H9 (cell line): Measurements from ENCODE around the gene ROBO1. TPM values are rescaled to one million over a fixed set of nuclear protein-coding genes. Genes with fewer than 3 reads are reported as not detected.

Source experiments
- DNase-seq: peaks from one replicate; pipeline ENCODE4 v3.0.0-alpha.2; 2017
- H2AFZ ChIP-seq: one replicate; pipeline ENCODE4 v1.6.1; 2013; ENCODE audit warnings: mild to moderate bottlenecking, low read length, control low read depth, moderate library complexity
- H2AK5ac ChIP-seq: 2 replicates; pipeline ENCODE4 v1.6.1; 2013; ENCODE audit warnings: low read length, control low read depth, mixed read lengths; ENCODE audit not compliant: insufficient read length
- H2BK120ac ChIP-seq: one replicate; pipeline ENCODE4 v1.6.1; 2013; ENCODE audit warnings: low read depth, mild to moderate bottlenecking, low read length, control low read depth, inconsistent platforms; ENCODE audit not compliant: poor library complexity, severe bottlenecking
- H2BK12ac ChIP-seq: 2 replicates; pipeline ENCODE4 v1.6.1; 2013; ENCODE audit warnings: low read length, control low read depth, mixed read lengths, low read depth; ENCODE audit not compliant: insufficient read length
- H2BK15ac ChIP-seq: 2 replicates; pipeline ENCODE4 v1.6.1; 2013; ENCODE audit warnings: low read depth, low read length, control low read depth
- H2BK20ac ChIP-seq: one replicate; pipeline ENCODE4 v1.6.1; 2013; ENCODE audit warnings: low read depth, mild to moderate bottlenecking, low read length, control low read depth, inconsistent platforms; ENCODE audit not compliant: poor library complexity, severe bottlenecking
- H2BK5ac ChIP-seq: 2 replicates; pipeline ENCODE4 v1.6.1; 2013; ENCODE audit warnings: low read length, control low read depth, mixed read lengths; ENCODE audit not compliant: insufficient read length
- H3K14ac ChIP-seq: 2 replicates; pipeline ENCODE4 v1.6.1; 2013; ENCODE audit warnings: low read length, control low read depth; ENCODE audit not compliant: insufficient read depth
- H3K18ac ChIP-seq: 2 replicates; pipeline ENCODE4 v1.6.1; 2013; ENCODE audit warnings: low read depth, mild to moderate bottlenecking, mixed read lengths, low read length, control low read depth; ENCODE audit not compliant: insufficient read length
- H3K23ac ChIP-seq: 2 replicates; pipeline ENCODE4 v1.6.1; 2013; ENCODE audit warnings: low read length, control low read depth, mixed read lengths, low read depth; ENCODE audit not compliant: insufficient read length
- H3K23me2 ChIP-seq: 2 replicates; pipeline ENCODE4 v1.6.1; 2013; ENCODE audit warnings: low read depth, mild to moderate bottlenecking, mixed read lengths, low read length, control low read depth; ENCODE audit not compliant: insufficient read length, poor library complexity, severe bottlenecking
- H3K27ac ChIP-seq: 2 replicates; pipeline ENCODE4 v1.5.1; 2013; ENCODE audit warnings: low read length, control low read depth, mixed read lengths, low read depth; ENCODE audit not compliant: insufficient read length
- H3K27me3 ChIP-seq: 2 replicates; pipeline ENCODE4 v1.6.1; 2013; ENCODE audit warnings: low read length, control low read depth, inconsistent platforms; ENCODE audit not compliant: insufficient read depth
- H3K4ac ChIP-seq: 2 replicates; pipeline ENCODE4 v1.6.1; 2013; ENCODE audit warnings: low read depth, mild to moderate bottlenecking, control low read depth, inconsistent platforms, low read length, moderate library complexity
- H3K4me1 ChIP-seq: 2 replicates; pipeline ENCODE4 v1.6.1; 2013; ENCODE audit warnings: low read length, control low read depth, inconsistent platforms; ENCODE audit not compliant: insufficient read depth
- H3K4me2 ChIP-seq: 2 replicates; pipeline ENCODE4 v1.6.1; 2013; ENCODE audit warnings: low read length, control low read depth, mixed read lengths; ENCODE audit not compliant: insufficient read length, insufficient read depth
- H3K56ac ChIP-seq: 2 replicates; pipeline ENCODE4 v1.6.1; 2013; ENCODE audit warnings: low read depth, mild to moderate bottlenecking, mixed read lengths, low read length, control low read depth; ENCODE audit not compliant: insufficient read length
- H3K79me1 ChIP-seq: 2 replicates; pipeline ENCODE4 v1.6.1; 2013; ENCODE audit warnings: low read depth, mild to moderate bottlenecking, moderate library complexity, low read length, control low read depth, inconsistent platforms; ENCODE audit not compliant: insufficient read depth, poor library complexity, severe bottlenecking
- H3K79me2 ChIP-seq: 2 replicates; pipeline ENCODE4 v1.6.1; 2013; ENCODE audit warnings: low read length, control low read depth, inconsistent platforms; ENCODE audit not compliant: insufficient read depth
- H3K9ac ChIP-seq: 2 replicates; pipeline ENCODE4 v1.6.1; 2013; ENCODE audit warnings: low read length, control low read depth, mixed read lengths; ENCODE audit not compliant: insufficient read length; ENCODE audit errors: extremely low read depth
- H3K9me3 ChIP-seq: one replicate; pipeline ENCODE4 v1.6.1; 2013; ENCODE audit warnings: low read depth, low read length, inconsistent platforms; ENCODE audit not compliant: control insufficient read depth
- H3T11ph ChIP-seq: one replicate; pipeline ENCODE4 v1.6.1; 2013; ENCODE audit warnings: mild to moderate bottlenecking, low read length, control low read depth, inconsistent platforms
- H4K20me1 ChIP-seq: one replicate; pipeline ENCODE4 v1.6.1; 2013; ENCODE audit not compliant: control insufficient read depth, insufficient read length, insufficient read depth
- H4K5ac ChIP-seq: 2 replicates; pipeline ENCODE4 v1.6.1; 2013; ENCODE audit warnings: low read depth, mild to moderate bottlenecking, mixed read lengths, low read length, control low read depth; ENCODE audit not compliant: insufficient read length
- H4K8ac ChIP-seq: replicated peaks from 2 replicates; pipeline ENCODE4 v1.6.1; 2013; ENCODE audit warnings: low read length, control low read depth, mixed read lengths, low read depth; ENCODE audit not compliant: insufficient read length
- H4K91ac ChIP-seq: 2 replicates; pipeline ENCODE4 v1.6.1; 2013; ENCODE audit warnings: low read depth, mild to moderate bottlenecking, moderate library complexity, mixed read lengths, low read length, control low read depth; ENCODE audit not compliant: insufficient read length
- H3K27ac Mint-ChIP-seq, 3 experiments: 2 replicates in 2 of 3; 3 replicates in 1 of 3; pipeline ENCODE4 v1.8.0; 2020 to 2021; ENCODE audit warnings: mixed read lengths in 3 of 3, mild to moderate bottlenecking in 1 of 3, moderate library complexity in 1 of 3
- H3K27me3 Mint-ChIP-seq: 2 replicates; pipeline ENCODE4 v1.8.0; 2021; ENCODE audit warnings: low read depth, mild to moderate bottlenecking, moderate library complexity, mixed read lengths
- H3K36me3 Mint-ChIP-seq, 3 experiments: 2 replicates in 2 of 3; 3 replicates in 1 of 3; pipeline ENCODE4 v1.8.0; 2020 to 2021; ENCODE audit warnings: low read depth in 3 of 3, mixed read lengths in 3 of 3; ENCODE audit not compliant: insufficient read depth in 1 of 3
- H3K4me1 Mint-ChIP-seq, 2 experiments: 2 replicates each; pipeline ENCODE4 v1.8.0; 2020; ENCODE audit warnings: mixed read lengths in 2 of 2
- H3K4me3 Mint-ChIP-seq, 2 experiments: 2 replicates in 1 of 2; 3 replicates in 1 of 2; pipeline ENCODE4 v1.8.0; 2020 to 2021; ENCODE audit warnings: mild to moderate bottlenecking in 2 of 2, mixed read lengths in 2 of 2, moderate library complexity in 1 of 2
- H3K9me3 Mint-ChIP-seq, 2 experiments: 2 replicates in 1 of 2; 3 replicates in 1 of 2; pipeline ENCODE4 v1.8.0; 2020; ENCODE audit warnings: mild to moderate bottlenecking in 2 of 2, mixed read lengths in 2 of 2, moderate library complexity in 1 of 2
- WGBS: extraction: QIAGEN DNeasy Blood & Tissue Kit; methylation state at CpG from one replicate; pipeline ENCODE4 v1.1.7; 2013; ENCODE audit warnings: missing lambda C conversion rate, low lambda C conversion rate, mixed read lengths; ENCODE audit not compliant: insufficient read length; ENCODE audit errors: extremely low coverage; 5-methylcytosine and 5-hydroxymethylcytosine counted together
- total RNA-seq: library from RNA; stranded (reverse); gene quantifications from 2 replicates; pipeline ENCODE4 v1.2.1, GENCODE V29; 2021
- TF ChIP-seq, protein P1 (sequence below): fragments of 200-600 bp; sonication (generic); conservative IDR thresholded peaks from 3 replicates; pipeline ENCODE4 v1.8.0; 2021; ENCODE audit warnings: antibody characterized with exemption, mild to moderate bottlenecking

Gene ROBO1
- total RNA-seq, 1 experiment from 2014 or later, result 62.7 TPM

DNA sequence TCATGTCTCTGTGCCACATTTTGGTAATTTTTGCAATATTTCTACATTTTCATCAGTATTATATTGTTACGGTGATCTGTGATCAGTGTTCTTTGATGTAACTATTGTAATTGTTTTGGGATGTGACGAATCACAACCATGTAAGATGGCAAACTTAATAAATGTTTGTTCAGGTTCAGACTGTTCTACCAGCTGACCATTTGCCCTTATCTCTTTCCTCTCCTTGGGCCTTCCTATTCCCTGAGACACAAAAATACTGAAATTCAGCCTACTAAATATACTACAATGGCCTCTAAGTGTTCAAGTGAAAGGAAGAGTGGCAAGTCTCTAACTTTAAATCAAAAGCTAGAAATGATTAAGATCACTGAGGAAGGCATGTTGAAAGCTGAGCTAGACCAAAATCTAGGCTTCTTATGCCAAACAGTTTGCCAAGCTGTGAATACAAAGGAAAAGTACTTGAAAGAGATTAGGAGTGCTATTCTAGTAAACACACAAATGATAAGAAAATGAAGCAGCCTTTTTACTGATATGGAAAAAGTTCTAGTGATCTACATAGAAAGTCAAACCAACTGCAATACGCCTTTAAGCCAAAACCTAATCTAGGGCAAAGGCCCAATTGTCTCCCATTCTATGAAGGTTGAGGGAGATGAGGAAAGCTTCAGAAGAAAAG is 952.8 kb downstream of the ROBO1 start:
- H2BK5ac ChIP-seq, result no peak overlapping the region
- no peak overlapping the region for H3K27ac ChIP-seq
- Mint-ChIP-seq H3K9me3 (peaks cover 0 to 4% of the 10 kb centered on the region in 2 experiments; a peak in 2 of 5 replicates), H3K4me1 (peaks cover 6 to 10% of the 10 kb centered on the region in 2 experiments; a peak in 3 of 4 replicates), H3K27me3 (no peaks in the 10 kb centered on the region), H3K36me3 (peaks cover 0 to 2% (median 1%) of the 10 kb centered on the region in 3 experiments; a peak in 3 of 7 replicates), H3K27ac (peak overlapping the region in 1 of 3 experiments; percentile 63; a peak in 2 of 7 replicates), H3K4me3 (no peak overlapping the region)
- H3K23ac ChIP-seq, result no peak overlapping the region
- H3K56ac ChIP-seq, result no peak overlapping the region
- no peaks in the 10 kb centered on the region for H3K79me2 ChIP-seq
- H3K4ac ChIP-seq, result no peak overlapping the region
- H3K27me3 ChIP-seq, result no peaks in the 10 kb centered on the region
- H2BK15ac ChIP-seq, result no peak overlapping the region
- no peak overlapping the region for H2BK12ac ChIP-seq
- TF ChIP-seq, protein P1, sequence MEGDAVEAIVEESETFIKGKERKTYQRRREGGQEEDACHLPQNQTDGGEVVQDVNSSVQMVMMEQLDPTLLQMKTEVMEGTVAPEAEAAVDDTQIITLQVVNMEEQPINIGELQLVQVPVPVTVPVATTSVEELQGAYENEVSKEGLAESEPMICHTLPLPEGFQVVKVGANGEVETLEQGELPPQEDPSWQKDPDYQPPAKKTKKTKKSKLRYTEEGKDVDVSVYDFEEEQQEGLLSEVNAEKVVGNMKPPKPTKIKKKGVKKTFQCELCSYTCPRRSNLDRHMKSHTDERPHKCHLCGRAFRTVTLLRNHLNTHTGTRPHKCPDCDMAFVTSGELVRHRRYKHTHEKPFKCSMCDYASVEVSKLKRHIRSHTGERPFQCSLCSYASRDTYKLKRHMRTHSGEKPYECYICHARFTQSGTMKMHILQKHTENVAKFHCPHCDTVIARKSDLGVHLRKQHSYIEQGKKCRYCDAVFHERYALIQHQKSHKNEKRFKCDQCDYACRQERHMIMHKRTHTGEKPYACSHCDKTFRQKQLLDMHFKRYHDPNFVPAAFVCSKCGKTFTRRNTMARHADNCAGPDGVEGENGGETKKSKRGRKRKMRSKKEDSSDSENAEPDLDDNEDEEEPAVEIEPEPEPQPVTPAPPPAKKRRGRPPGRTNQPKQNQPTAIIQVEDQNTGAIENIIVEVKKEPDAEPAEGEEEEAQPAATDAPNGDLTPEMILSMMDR, result no peak
- no peak overlapping the region for H2BK120ac ChIP-seq
- no peak overlapping the region for H3K14ac ChIP-seq
- H3K9ac ChIP-seq, result no peak overlapping the region
- no peak for DNase-seq
- no peak overlapping the region for H4K8ac ChIP-seq
- H3K4me1 ChIP-seq, result no peaks in the 10 kb centered on the region
- H2AK5ac ChIP-seq, result no peak overlapping the region
- WGBS, result no CpG with 5 or more reads among the region's 3 CpGs
- H2BK20ac ChIP-seq, result no peak overlapping the region
- no peak overlapping the region for H3K18ac ChIP-seq
- H2AFZ ChIP-seq, result no peak overlapping the region
- H3K4me2 ChIP-seq, result no peak overlapping the region
- no peak overlapping the region for H3T11ph ChIP-seq
- no peaks in the 10 kb centered on the region for H3K9me3 ChIP-seq
- no peak overlapping the region for H4K5ac ChIP-seq
- no peak overlapping the region for H4K91ac ChIP-seq
- no peaks in the 10 kb centered on the region for H3K23me2 ChIP-seq
- H4K20me1 ChIP-seq, result no peaks in the 10 kb centered on the region
- H3K79me1 ChIP-seq, result no peaks in the 10 kb centered on the region
